GM19035 (cell line): ENCODE data around the gene FCAR.
"Not testable (repeated sequence)": the region's sequence is repeated elsewhere in the genome, so short reads cannot be mapped to it uniquely, and the experiment has no call there.

Experiments
- ATAC-seq: cut with Tn5 transposase; IDR thresholded peaks from one replicate; pipeline ENCODE4 v1.9.1; 2021; ENCODE audit not compliant: unreplicated experiment

Gene FCAR

GRCh38 chr19:54873990-54874389 lies at the start of gene FCAR:
TSS of gene FCAR (plus strand) at chr19:54874235. CDS start at chr19:54874290, 55 bp downstream.
- no peak for ATAC-seq

- ATAC-seq, result not testable (repeated sequence)
Measured at GRCh38 chr19:54824416-54824815, 49.6 kb upstream of the FCAR start.

GRCh38 chr19:54825326-54825725 lies 48.7 kb upstream of the FCAR start:
- not testable (repeated sequence) for ATAC-seq

- ATAC-seq, result not testable (repeated sequence)
Measured at GRCh38 chr19:54828064-54828463, 46.0 kb upstream of the FCAR start.

DNA sequence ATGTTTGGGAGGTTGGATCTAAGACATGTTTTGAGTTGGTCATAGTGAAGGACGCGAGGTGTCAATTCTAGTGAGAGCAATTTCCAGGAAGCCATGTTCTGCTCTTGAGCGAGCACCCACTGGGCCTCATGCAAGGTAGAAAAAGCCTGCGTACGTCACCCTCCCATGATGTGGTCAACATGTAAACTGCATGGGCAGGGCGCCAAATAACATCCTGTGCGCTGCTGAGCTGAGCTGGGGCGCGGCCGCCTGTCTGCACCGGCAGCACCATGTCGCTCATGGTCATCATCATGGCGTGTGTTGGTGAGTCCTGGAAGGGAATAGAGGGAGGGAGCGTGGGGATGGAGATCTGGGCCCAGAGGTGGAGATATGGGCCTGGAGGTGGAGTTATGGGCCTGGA lies 41.5 kb upstream of the FCAR start, which contains the start of gene KIR2DS4:
TSS of gene KIR2DS4 (plus strand) at position 181 of the 400 bp plus-strand sequence.
- ATAC-seq, result not testable (repeated sequence)

- not testable (repeated sequence) for ATAC-seq
Measured at GRCh38 chr19:54835126-54835525, 38.9 kb upstream of the FCAR start.

DNA sequence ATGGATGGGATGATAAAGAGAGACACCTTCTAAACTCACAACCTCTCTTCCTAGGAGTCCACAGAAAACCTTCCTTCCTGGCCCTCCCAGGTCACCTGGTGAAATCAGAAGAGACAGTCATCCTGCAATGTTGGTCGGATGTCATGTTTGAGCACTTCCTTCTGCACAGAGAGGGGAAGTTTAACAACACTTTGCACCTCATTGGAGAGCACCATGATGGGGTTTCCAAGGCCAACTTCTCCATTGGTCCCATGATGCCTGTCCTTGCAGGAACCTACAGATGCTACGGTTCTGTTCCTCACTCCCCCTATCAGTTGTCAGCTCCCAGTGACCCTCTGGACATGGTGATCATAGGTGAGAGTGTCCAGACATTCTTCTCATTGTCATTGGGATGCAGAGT lies 36.5 kb upstream of the FCAR start:
- not testable (repeated sequence) for ATAC-seq

DNA sequence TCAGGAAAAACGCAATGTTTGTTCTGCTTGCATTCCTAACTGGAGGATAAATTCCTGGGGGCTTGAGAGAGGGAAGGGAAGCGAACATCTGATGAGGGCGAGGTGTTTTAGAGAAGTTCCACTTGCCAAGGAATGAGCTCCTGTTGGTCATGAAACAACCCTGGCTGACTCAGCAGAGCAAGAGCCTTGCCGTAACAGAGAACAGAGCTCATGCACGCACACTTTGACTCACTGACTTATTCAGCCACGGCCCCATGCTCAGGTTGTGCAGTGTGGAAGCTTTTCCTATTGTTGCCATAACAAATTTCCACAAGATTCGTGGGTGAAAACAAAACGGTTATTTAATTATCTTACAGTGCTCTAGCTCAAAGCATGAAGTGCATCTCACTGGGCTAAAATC lies 30.9 kb upstream of the FCAR start:
- ATAC-seq, result not testable (repeated sequence)

DNA sequence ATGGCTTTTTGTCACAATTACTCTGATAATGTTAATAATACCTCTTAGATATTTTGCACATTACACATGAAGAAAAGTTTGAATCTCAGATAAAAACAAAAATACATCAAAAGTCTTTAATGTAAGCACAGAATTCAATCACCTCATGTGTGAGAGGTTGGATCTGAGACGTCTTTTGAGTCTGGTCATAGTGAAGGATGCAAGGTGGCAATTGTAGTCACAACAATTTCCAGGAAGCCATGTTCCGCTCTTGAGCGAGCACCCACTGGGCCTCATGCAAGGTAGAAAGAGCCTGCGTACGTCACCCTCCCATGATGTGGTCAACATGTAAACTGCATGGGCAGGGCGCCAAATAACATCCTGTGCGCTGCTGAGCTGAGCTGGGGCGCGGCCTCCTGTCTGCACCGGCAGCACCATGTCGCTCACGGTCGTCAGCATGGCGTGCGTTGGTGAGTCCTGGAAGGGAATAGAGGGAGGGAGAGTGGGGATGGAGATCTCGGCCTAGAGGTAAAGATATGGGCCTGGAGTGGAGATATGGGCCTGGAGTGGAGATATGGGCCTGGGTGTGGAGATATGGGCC lies 23.9 kb upstream of the FCAR start, which contains the start of gene KIR3DL2:
TSS of gene KIR3DL2 (plus strand) at position 383 of the 580 bp plus-strand sequence. CDS start at position 416, 33 bp downstream.
- not testable (repeated sequence) for ATAC-seq

DNA sequence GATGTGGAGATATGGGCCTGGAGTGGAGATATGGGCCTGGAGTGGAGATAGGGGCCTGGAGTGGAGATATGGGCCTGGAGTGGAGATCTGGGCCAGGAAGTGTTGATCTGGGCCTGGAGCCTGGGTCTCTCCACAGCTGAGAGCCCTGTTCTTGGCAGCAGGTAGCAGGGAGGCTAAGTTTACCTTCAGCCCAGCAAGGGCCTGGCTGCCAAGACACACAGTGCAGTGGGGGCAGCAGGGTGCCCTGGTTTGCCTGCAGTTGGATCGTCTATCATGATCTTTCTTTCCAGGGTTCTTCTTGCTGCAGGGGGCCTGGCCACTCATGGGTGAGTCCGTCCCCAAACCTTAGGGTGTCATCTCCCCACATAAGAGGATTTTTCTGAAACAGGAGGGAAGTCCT lies 23.1 kb upstream of the FCAR start:
- ATAC-seq, result no peak

GRCh38 chr19:54851353-54851752 lies 22.7 kb upstream of the FCAR start:
- ATAC-seq, result no peak

DNA sequence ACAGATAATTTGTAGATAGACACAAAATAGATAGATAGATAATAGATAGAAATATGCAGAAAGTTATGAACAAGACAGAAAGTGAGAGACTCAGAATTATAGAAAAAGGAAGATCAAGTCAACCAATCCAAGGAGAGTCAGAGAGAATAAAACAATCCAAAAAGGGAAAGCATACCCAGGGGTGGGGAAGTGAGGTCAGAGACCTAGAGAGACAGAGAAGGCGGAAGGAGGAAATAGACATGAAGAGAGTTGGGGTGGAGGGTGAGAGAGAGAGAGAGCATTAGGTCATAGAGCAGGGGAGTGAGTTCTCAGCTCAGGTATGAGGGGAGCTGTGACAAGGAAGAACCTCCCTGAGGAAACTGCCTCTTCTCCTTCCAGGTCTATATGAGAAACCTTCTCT lies 18.8 kb upstream of the FCAR start:
- ATAC-seq, result not testable (repeated sequence)

DNA sequence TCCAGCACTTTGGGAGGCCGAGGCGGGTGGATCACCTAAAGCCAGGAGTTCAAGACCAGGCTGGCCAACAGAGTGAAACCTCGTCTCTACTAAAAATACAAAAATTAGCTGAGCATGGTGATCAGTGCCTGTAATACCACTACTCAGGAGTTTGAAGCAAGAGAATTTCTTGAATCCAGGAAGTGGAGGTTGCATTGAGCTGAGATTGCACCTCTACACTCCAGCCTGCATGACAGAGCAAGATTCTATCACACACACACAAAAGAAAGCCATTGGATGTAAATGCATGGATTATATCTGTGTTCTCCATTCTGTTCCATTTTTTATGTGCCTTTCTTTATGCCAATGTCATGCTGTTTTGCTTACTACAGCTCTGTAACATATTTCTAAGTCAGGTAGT lies 15.6 kb upstream of the FCAR start:
- not testable (repeated sequence) for ATAC-seq

GRCh38 chr19:54859421-54859820 lies 14.6 kb upstream of the FCAR start:
- ATAC-seq, result not testable (repeated sequence)

- not testable (repeated sequence) for ATAC-seq
Measured at GRCh38 chr19:54863459-54863858, 10.6 kb upstream of the FCAR start.

DNA sequence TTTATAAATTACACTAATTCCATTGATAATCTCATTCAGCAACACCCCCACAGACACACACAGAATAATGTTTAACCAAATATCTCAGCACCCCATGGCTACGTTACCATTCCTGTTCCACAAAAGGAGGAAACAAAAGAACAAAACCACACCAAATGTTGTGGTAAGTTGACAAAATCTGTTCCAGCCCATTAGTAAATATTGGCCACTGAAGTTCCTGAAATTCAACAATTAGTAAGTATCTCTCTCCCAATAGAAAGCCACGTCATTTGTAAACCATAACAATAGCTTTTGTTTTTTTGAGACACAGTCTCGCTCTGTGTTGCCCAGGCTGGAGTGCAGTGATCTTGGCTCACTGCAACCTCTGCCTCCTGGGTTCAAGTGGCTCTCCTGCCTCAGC lies 2.3 kb upstream of the FCAR start:
- no peak for ATAC-seq

DNA sequence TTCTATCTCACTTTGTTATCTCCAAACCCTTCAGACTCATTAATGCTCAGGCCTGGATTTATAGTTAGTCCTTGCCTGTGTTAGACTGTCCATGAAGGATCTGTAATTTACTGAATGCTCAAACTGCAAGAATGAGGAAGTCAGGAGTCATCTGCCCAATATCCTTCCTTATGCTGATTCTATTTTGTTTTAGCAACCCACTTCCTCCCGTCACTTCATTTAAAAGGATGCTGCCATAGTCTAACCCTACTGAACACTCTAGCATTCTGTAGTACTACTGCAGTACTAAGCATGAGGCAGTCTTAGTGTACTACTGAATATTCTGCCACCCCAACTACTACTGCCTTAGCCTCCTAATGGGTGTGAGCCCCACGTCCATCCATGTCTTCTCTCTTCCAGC lies 1.5 kb downstream of the FCAR start:
- ATAC-seq, result no peak

- no peak for ATAC-seq
Measured at GRCh38 chr19:54877471-54877870, 3.4 kb downstream of the FCAR start.

DNA sequence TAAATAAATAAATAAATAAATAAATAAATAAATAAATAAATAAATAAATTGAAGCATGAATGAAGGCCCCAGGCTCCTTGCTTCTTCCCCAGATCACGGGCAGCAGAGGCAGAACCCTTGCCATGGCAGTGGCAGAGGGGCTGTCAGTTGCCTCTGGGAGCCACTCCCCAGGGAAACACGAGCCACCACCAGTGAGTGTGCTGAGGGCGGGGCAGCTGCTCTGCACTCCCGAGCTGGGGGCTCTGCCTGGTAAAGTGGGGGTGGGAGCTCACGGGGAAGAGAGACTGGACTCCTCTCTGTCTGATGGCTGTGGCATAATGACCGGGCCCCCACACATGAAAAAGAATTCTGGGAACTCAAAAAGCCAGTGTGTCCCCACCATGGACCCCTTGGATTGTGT lies 7.8 kb downstream of the FCAR start:
- no peak for ATAC-seq

- no peak for ATAC-seq
Measured at GRCh38 chr19:54882758-54883157, 8.7 kb downstream of the FCAR start.

DNA sequence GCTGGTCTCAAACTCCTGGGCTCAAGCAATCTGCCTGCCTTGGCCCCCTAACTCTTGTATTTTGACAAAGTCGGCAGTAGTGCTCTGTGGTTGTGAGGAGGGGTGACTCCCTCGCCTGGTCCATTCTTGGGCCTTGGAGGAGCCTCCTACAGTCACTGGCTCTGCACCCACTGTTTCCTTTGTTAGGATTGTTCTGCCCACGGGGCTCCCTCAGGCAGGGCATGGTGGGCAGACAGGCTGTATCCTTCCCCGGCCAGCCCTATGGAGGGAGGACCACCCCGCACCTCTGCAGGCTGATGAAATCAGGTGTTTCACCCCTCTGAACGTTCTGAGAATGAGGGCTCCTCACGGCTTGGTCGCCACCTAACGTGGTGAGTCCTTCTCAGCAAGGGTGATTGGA lies 9.2 kb downstream of the FCAR start:
- no peak for ATAC-seq

DNA sequence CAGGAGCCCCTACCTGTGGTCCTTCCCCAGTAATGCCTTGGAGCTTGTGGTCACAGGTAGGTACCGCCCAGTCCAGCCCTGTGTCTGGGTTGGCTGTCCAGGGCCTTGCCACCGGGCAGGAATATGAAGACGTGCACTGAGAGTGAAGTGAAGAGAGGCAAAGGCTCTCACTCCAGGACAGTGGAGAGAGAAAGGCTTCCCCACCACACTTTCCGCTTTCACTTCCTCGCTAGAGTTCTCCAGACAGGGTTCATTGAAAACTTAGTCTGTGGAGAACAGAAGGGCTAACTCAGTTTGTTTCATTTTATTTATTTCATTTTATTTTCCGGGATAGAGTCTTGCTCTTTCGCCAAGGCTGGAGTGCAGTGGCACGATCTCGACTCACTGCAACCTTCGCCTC lies 14.2 kb downstream of the FCAR start:
- no peak for ATAC-seq

GRCh38 chr19:54889566-54889965 lies 15.5 kb downstream of the FCAR start:
- no peak for ATAC-seq
